Measurements from ENCODE around the gene OR6T1. TPM values are rescaled to one million over a fixed set of nuclear protein-coding genes. Genes with fewer than 3 reads are reported as not detected.

The OR6T1 gene, protein sequence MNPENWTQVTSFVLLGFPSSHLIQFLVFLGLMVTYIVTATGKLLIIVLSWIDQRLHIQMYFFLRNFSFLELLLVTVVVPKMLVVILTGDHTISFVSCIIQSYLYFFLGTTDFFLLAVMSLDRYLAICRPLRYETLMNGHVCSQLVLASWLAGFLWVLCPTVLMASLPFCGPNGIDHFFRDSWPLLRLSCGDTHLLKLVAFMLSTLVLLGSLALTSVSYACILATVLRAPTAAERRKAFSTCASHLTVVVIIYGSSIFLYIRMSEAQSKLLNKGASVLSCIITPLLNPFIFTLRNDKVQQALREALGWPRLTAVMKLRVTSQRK
- not detected for total RNA-seq
- long read RNA-seq = 0 reads

DNA sequence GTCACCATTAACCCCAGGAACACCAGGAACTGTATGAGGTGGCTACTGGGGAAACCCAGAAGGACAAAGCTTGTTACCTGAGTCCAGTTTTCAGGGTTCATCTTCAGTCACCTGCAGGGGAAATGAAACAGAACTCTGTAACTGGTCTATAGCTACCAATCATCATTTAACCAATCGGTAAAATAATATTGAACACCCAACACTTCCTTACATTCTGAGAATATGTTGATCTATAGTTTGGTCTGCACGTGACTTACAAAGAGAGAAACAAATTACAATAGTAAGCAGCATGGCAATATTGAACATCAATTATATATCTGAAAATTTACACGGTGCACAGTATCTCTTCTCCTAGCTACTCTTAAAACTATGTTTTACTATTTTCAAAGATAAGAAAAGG is at the start of gene OR6T1:
Gene OR6T1, minus strand, starts transcription at position 101 of the 400 bp plus-strand sequence. Its CDS starts 0 bp downstream, at position 101.
- DNase-seq (ENCODE audit: missing footprints) = no peak
- ATAC-seq = no peak
- intact Hi-C loops (cut with DNase I) = no loop called here

GRCh38 chr11:123979311-123979710 is 35.7 kb upstream of the OR6T1 start:
- intact Hi-C loops (cut with DNase I) = no loop called here
- DNase-seq (ENCODE audit: missing footprints) (no peak), ATAC-seq (no peak)

DNA sequence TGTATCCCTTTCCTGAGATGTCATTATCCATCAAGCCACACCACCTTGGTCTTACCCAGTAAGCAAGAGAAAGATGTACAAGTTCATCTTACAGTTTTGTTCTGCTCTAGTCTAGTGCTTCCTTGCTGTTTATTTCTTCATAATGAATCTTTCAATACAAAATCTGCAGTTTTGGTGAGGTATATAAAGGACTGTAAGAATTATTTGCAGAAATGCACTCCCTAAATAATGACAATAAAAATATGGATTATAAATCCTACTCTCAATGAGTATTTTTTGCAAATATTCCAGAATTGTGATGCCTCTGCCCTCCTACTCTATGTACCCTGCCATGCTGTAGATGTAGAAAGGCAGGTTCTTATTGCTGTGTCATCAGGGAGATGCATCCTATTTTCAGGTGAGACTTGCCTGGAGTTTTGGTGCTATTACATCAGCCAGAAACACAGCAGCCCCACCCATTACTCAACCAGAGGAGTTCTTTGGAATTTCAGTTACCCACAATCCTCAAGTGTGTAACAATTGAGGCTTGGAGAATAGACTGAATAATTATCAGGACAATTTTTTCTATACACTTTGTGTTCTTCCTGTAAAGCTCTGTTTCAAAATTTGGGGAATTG is 34.2 kb upstream of the OR6T1 start, which contains the start of gene OR10S1:
Gene OR10S1, minus strand, starts transcription at position 51 of the 617 bp plus-strand sequence. CDS start 117 bp downstream, outside the sequence.
- ATAC-seq (no peak), DNase-seq (ENCODE audit: missing footprints) (no peak)
- intact Hi-C loops (cut with DNase I) = no loop called here

- DNase-seq (ENCODE audit: missing footprints) (no peak), ATAC-seq (no peak)
- intact Hi-C loops (cut with DNase I) = no loop called here
Observed at GRCh38 chr11:123976770-123977560, 33.3 kb upstream of the OR6T1 start.

DNA sequence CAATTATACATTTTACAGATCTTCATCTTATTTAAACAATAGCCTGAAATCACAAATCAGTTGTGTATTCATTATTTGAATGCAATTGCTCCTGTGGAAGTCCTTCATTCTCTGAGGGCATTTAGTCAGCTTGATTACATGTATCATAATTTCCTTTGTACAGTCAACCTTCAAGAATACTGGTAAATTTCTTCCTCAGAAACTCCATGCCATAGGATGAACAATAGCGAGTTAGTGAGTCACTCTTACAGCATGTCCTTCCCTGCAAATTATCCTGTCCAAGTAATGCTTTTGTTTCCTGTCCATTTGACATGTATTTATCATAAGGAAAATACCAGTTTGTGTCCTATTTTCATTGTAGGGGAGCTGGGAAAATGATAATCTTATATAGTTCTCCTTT is 30.2 kb upstream of the OR6T1 start:
- DNase-seq (ENCODE audit: missing footprints) (no peak), ATAC-seq (no peak)
- intact Hi-C loops (cut with DNase I) = no loop called here

DNA sequence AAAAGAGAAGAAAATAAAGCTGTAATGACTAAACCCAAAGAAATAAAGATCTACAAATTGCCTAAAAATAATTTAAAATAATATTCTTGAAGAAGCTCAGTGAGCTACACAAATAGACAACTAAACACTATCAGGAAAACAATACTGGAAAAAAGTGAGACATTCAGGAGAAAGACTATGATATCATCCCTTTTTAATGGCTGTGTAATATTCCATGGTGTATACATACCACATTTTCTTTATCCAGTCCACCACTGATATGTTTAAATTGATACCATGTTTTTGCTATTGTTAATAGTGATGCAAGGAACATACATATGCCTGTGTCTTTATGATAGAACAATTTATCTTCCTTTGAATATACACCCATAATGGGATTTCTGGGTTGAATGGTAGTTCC is 13.1 kb upstream of the OR6T1 start:
- intact Hi-C loops (cut with DNase I) = no loop called here
- no peak for DNase-seq (ENCODE audit: missing footprints)

DNA sequence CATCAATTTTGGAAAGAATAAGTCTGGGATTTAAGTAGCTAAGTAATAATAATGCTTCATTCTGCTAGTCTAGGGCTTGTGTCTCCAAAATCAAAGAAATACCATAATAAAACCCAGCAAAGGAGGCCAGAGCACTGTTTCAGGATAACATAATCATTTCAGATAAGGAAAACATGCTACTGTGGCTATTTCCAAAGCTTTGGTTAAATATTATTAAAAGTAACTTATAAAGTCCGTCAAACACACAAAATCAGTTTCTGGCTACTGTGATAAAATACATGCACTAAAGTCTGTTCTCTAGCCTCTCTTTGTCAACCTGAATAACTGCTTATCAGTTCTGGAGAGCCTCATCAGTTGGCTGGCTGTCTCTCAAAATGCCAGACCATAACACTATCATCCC is 1.5 kb upstream of the OR6T1 start:
- ATAC-seq (no peak), DNase-seq (ENCODE audit: missing footprints) (no peak)
- intact Hi-C loops (cut with DNase I) = no loop called here

More for the DNA sequence above, 13.1 kb upstream of the OR6T1 start:
- ATAC-seq = no peak

DNA sequence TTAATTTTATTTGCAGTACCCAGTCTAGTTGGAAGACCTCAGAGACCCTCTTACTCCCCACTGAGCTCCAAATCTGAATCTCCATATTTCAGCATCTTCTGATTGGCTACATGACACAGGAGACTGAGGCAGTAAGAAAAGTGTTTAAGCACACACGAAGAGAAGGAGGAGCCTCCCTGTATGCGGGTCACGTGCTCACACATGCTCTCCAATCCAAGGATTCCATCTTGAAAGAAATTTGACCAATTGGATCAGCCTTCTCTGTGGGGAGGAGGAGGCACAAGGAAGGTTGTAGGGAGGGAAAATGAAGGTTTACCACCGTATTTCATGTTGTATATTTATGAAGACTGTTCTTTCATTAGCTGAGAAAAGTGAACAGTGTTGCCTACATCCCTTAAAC is 1.2 kb downstream of the OR6T1 start:
- intact Hi-C loops (cut with DNase I) = no loop called here
- ATAC-seq (no peak), DNase-seq (ENCODE audit: missing footprints) (no peak)

DNA sequence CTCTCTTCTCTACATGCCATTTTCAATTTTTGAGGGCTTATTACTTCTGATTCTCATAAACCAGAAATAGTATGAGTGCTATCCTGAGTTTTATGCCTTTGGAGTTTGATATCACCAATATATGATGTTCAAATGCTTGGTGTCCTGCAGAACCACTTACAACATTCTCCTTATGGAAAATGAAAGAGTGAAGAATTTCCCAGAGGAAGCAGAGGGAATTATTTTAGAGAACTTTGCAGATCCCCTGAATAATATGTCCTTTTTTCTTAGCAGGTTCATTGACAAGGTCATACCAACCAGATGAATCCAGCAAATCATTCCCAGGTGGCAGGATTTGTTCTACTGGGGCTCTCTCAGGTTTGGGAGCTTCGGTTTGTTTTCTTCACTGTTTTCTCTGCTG is 4.3 kb downstream of the OR6T1 start, which contains the start of gene OR4D5:
Gene OR4D5, plus strand, starts transcription at position 301 of the 400 bp plus-strand sequence. Its CDS starts 0 bp downstream, at position 301.
- ATAC-seq (no peak), DNase-seq (ENCODE audit: missing footprints) (no peak)
- intact Hi-C loops (cut with DNase I) = no loop called here

- intact Hi-C loops (cut with DNase I) = no loop called here
- no peak for DNase-seq (ENCODE audit: missing footprints)
- no peak for ATAC-seq
Observed at GRCh38 chr11:123924027-123924426, 19.6 kb downstream of the OR6T1 start.

GRCh38 chr11:123920943-123921342 is 22.7 kb downstream of the OR6T1 start:
- intact Hi-C loops (cut with DNase I) = no loop called here
- ATAC-seq = no peak
- DNase-seq (ENCODE audit: missing footprints) = no peak

- ATAC-seq (no peak), DNase-seq (ENCODE audit: missing footprints) (no peak)
- intact Hi-C loops (cut with DNase I) = no loop called here
Observed at GRCh38 chr11:123905826-123906225, 37.8 kb downstream of the OR6T1 start.

DNA sequence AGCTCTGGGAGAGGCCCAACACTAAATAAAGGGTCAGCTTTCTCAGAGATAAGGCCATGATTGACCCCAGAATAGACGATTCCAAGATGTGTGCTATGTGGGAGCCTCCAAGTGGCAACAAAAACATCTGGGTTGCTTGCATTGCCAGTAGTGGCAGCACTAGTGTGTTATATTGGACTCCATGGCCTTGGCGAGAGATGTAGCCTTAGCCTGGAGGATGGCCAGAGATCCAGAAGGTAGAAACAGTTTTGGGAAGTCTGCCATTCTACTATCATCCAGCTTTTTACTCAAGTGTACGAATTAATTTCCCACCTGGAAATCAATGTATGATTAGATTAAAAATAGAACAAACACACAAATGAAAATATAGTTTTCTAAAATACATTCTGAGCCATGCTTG is 38.7 kb downstream of the OR6T1 start:
- intact Hi-C loops (cut with DNase I) = no loop called here
- ATAC-seq (no peak), DNase-seq (ENCODE audit: missing footprints) (no peak)

GRCh38 chr11:123903932-123904331 is 39.7 kb downstream of the OR6T1 start:
- DNase-seq (ENCODE audit: missing footprints) (no peak), ATAC-seq (no peak)
- intact Hi-C loops (cut with DNase I) = no loop called here

DNA sequence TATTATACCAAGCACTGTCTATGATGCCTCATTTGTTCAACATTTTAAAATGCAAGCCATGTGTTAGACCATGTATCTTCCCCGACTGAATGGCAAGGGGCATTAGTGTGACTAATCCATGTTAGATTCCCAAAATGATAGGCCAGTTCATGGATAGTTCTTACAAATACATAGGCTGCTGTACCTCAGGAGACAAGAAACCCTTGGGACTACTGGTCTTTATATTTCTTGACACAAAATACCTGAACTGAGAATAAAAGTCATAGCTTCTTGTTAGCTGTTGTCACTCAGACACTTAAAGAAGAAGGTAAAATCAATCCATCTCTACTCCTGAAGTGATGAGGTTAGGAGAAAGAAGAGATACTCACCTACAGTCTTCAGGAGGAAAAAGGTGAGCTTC is 41.8 kb downstream of the OR6T1 start, which contains the start of gene OR8D4:
Gene OR8D4, plus strand, starts transcription at position 301 of the 400 bp plus-strand sequence. CDS start 4,265 bp downstream, outside the sequence.
- intact Hi-C loops (cut with DNase I) = no loop called here
- DNase-seq (ENCODE audit: missing footprints) (no peak), ATAC-seq (no peak)

GRCh38 chr11:123899792-123900191 is 43.8 kb downstream of the OR6T1 start:
- no peak for DNase-seq (ENCODE audit: missing footprints)
- intact Hi-C loops (cut with DNase I) = no loop called here
- ATAC-seq = no peak
